ENCODE results near the gene MYG1.

MYG1 gene

GRCh38 chr12:53267999-53268629, 31.4 kb upstream of the MYG1 start, which contains the start of gene ESPL1 (continued):
- no peak for TF ChIP-seq MYNN (tag by site-specific recombination; IDR thresholded peaks at IDR 0.05; ENCODE audit: borderline replicate concordance)
- no peak for TF ChIP-seq ZFP3 (tag by site-specific recombination; IDR thresholded peaks at IDR 0.05; ENCODE audit: low read depth)
- TF ChIP-seq KLF7 (tag by site-specific recombination; IDR thresholded peaks at IDR 0.05; ENCODE audit: borderline replicate concordance): 0 out of 2 replicates have a peak, but pooled peaks have one; percentile 43
- TF ChIP-seq ZNF391 (tag by site-specific recombination; IDR thresholded peaks at IDR 0.05; ENCODE audit: borderline replicate concordance, low read depth): peak; percentile 41; the same call in 1 of the 2 replicates
- TF ChIP-seq ZNF324 (tag by site-specific recombination; IDR thresholded peaks at IDR 0.05): peak; percentile 49; the same call in 1 of the 2 replicates
- TF ChIP-seq ZNF555 (tag by site-specific recombination; conservative IDR thresholded peaks at IDR 0.05): no peak
- TF ChIP-seq KLF16 (tag by site-specific recombination; IDR thresholded peaks at IDR 0.05): peak; percentile 56; the same call in 1 of the 2 replicates
- peak; percentile 32 for TF ChIP-seq PRDM4 (tag by site-specific recombination; IDR thresholded peaks at IDR 0.05)
- peak; percentile 18; the same call in 1 of the 2 replicates for TF ChIP-seq KLF1 (tag by site-specific recombination; IDR thresholded peaks at IDR 0.05)
- TF ChIP-seq ZNF335 (tag by site-specific recombination; conservative IDR thresholded peaks at IDR 0.05): peak; percentile 97
- no peak for TF ChIP-seq ZNF114 (tag by site-specific recombination; IDR thresholded peaks at IDR 0.05)
- peak; percentile 52; the same call in 1 of the 2 replicates for TF ChIP-seq ZNF580 (tag by site-specific recombination; IDR thresholded peaks at IDR 0.05)
- peak; percentile 83 for TF ChIP-seq GLIS2 (tag by site-specific recombination; IDR thresholded peaks at IDR 0.05)
- TF ChIP-seq MEIS1 (CRISPR knock-in tag; IDR thresholded peaks at IDR 0.05; ENCODE audit: borderline replicate concordance): no peak
- no peak for TF ChIP-seq TRIM28 (IDR thresholded peaks at IDR 0.05; ENCODE audit: borderline replicate concordance, low read length)
- TF ChIP-seq ZNF146 (tag by site-specific recombination; IDR thresholded peaks at IDR 0.05): no peak
- TF ChIP-seq ZNF2 (tag by site-specific recombination; IDR thresholded peaks at IDR 0.05): peak; percentile 90
- TF ChIP-seq ZNF248 (tag by site-specific recombination; IDR thresholded peaks at IDR 0.05): no peak
- peak; percentile 74; the same call in 1 of the 2 replicates for TF ChIP-seq ZNF843 (tag by site-specific recombination; IDR thresholded peaks at IDR 0.05)
- no peak for TF ChIP-seq REPIN1 (tag by site-specific recombination; IDR thresholded peaks at IDR 0.05; ENCODE audit: low read depth)
- TF ChIP-seq ZBTB7A (tag by site-specific recombination; IDR thresholded peaks at IDR 0.05; ENCODE audit: low read depth): peak; percentile 41; the same call in 1 of the 2 replicates
- TF ChIP-seq ZNF830 (tag by site-specific recombination; IDR thresholded peaks at IDR 0.05; ENCODE audit: low read depth): no peak
- no peak for TF ChIP-seq ZNF707 (tag by site-specific recombination; IDR thresholded peaks at IDR 0.05)
- peak; percentile 75 for TF ChIP-seq SP2 (tag by site-specific recombination; IDR thresholded peaks at IDR 0.05)
- TF ChIP-seq ZNF654 (tag by site-specific recombination; IDR thresholded peaks at IDR 0.05; ENCODE audit: low read depth): no peak
- TF ChIP-seq ZBTB21 (tag by site-specific recombination; IDR thresholded peaks at IDR 0.05): peak; percentile 36; the same call in 1 of the 2 replicates
- no peak for TF ChIP-seq ZFP69B (tag by site-specific recombination; IDR thresholded peaks at IDR 0.05)
- TF ChIP-seq ZNF530 (tag by site-specific recombination; IDR thresholded peaks at IDR 0.05; ENCODE audit: low read depth): no peak
- TF ChIP-seq GFI1B (tag by site-specific recombination; IDR thresholded peaks at IDR 0.05): no peak
- peak; percentile 91 for TF ChIP-seq ZNF600 (tag by site-specific recombination; IDR thresholded peaks at IDR 0.05)
- peak; percentile 65; the same call in 1 of the 2 replicates for TF ChIP-seq ZFP37 (tag by site-specific recombination; IDR thresholded peaks at IDR 0.05)
- TF ChIP-seq BCL6B (tag by site-specific recombination; IDR thresholded peaks at IDR 0.05): no peak
- TF ChIP-seq ZNF24 (tag by site-specific recombination; IDR thresholded peaks at IDR 0.05): peak; percentile 42; the same call in 1 of the 2 replicates
- TF ChIP-seq SALL2 (tag by site-specific recombination; IDR thresholded peaks at IDR 0.05; ENCODE audit: borderline replicate concordance): no peak
- peak; percentile 77 for TF ChIP-seq ZNF629 (tag by site-specific recombination; IDR thresholded peaks at IDR 0.05)
- peak; percentile 95; the same call in 1 of the 2 replicates for TF ChIP-seq ZNF501 (tag by site-specific recombination; IDR thresholded peaks at IDR 0.05)

Measured in HEK293 (cell line).